ENCODE results near the gene TAAR9. TPM values are rescaled to one million over a fixed set of nuclear protein-coding genes. Genes with fewer than 3 reads are reported as not detected.
"Not testable (repeated sequence)": the region's sequence is repeated elsewhere in the genome, so short reads cannot be mapped to it uniquely, and the experiment has no call there.

TAAR9 gene
- total RNA-seq, 1 donor from 2014 or later = not detected

- no peak overlapping the region for H3K4me3 Mint-ChIP-seq (ENCODE audit: unreplicated experiment)
- TF ChIP-seq CTCF (IDR thresholded peaks at IDR 0.05) = no peak
- H3K27ac Mint-ChIP-seq (ENCODE audit: unreplicated experiment) = no peak overlapping the region
- no peak for DNase-seq (ENCODE audit: low spot score)
- H3K9me3 Mint-ChIP-seq (ENCODE audit: low read depth) = no peaks in the 10 kb centered on the region
- H3K4me1 Mint-ChIP-seq (ENCODE audit: low read depth) = no peaks in the 10 kb centered on the region
- peaks cover 24% of the 10 kb centered on the region for H3K27me3 Mint-ChIP-seq (ENCODE audit: low read depth)
- H3K36me3 Mint-ChIP-seq (ENCODE audit: low read depth) = no peaks in the 10 kb centered on the region
These were observed 10.8 kb downstream of the TAAR9 start for GRCh38 chr6:132548746-132549463.

- Mint-ChIP-seq H3K4me3 (ENCODE audit: unreplicated experiment) (no peak overlapping the region), H3K36me3 (ENCODE audit: low read depth) (no peaks in the 10 kb centered on the region), H3K27me3 (ENCODE audit: low read depth) (peaks cover 26% of the 10 kb centered on the region), H3K4me1 (ENCODE audit: low read depth) (no peaks in the 10 kb centered on the region), H3K9me3 (ENCODE audit: low read depth) (no peaks in the 10 kb centered on the region), H3K27ac (ENCODE audit: unreplicated experiment) (no peak overlapping the region)
- no peak for DNase-seq (ENCODE audit: low spot score)
- no peak for TF ChIP-seq CTCF (IDR thresholded peaks at IDR 0.05)
These were observed 13.1 kb downstream of the TAAR9 start for GRCh38 chr6:132551214-132551613.

GRCh38 chr6:132552372-132552771, 14.3 kb downstream of the TAAR9 start, which contains the start of gene TAAR8:
TAAR8 (plus strand) TSS chr6:132552672; CDS start chr6:132552693, 21 bp downstream.
- no peaks in the 10 kb centered on the region for H3K9me3 Mint-ChIP-seq (ENCODE audit: low read depth)
- peaks cover 36% of the 10 kb centered on the region for H3K27me3 Mint-ChIP-seq (ENCODE audit: low read depth)
- no peaks in the 10 kb centered on the region for H3K4me1 Mint-ChIP-seq (ENCODE audit: low read depth)
- no peak within 1 kb of the TSS for H3K4me3 Mint-ChIP-seq (ENCODE audit: unreplicated experiment)
- no peak for DNase-seq (ENCODE audit: low spot score)
- TF ChIP-seq CTCF (IDR thresholded peaks at IDR 0.05) = no peak
- H3K27ac Mint-ChIP-seq (ENCODE audit: unreplicated experiment) = no peak within 1 kb of the TSS
- H3K36me3 Mint-ChIP-seq (ENCODE audit: low read depth) = no peaks in the 10 kb centered on the region

- not testable (repeated sequence) for H3K27ac Mint-ChIP-seq (ENCODE audit: unreplicated experiment); H3K9me3 Mint-ChIP-seq (ENCODE audit: low read depth); DNase-seq (ENCODE audit: low spot score); H3K4me1 Mint-ChIP-seq (ENCODE audit: low read depth); H3K36me3 Mint-ChIP-seq (ENCODE audit: low read depth); H3K4me3 Mint-ChIP-seq (ENCODE audit: unreplicated experiment)
- H3K27me3 Mint-ChIP-seq (ENCODE audit: low read depth) = peaks cover 34% of the 10 kb centered on the region
These were observed 22.0 kb downstream of the TAAR9 start for GRCh38 chr6:132560087-132560486.

- no peaks in the 10 kb centered on the region for H3K36me3 Mint-ChIP-seq (ENCODE audit: low read depth)
- H3K9me3 Mint-ChIP-seq (ENCODE audit: low read depth) = no peaks in the 10 kb centered on the region
- TF ChIP-seq CTCF (IDR thresholded peaks at IDR 0.05) = no peak
- no peak overlapping the region for H3K4me3 Mint-ChIP-seq (ENCODE audit: unreplicated experiment)
- H3K27me3 Mint-ChIP-seq (ENCODE audit: low read depth) = peaks cover 39% of the 10 kb centered on the region
- DNase-seq (ENCODE audit: low spot score) = no peak
- H3K27ac Mint-ChIP-seq (ENCODE audit: unreplicated experiment) = no peak overlapping the region
- no peaks in the 10 kb centered on the region for H3K4me1 Mint-ChIP-seq (ENCODE audit: low read depth)
These were observed 28.3 kb downstream of the TAAR9 start for GRCh38 chr6:132566404-132566803.

- Mint-ChIP-seq H3K4me3 (ENCODE audit: unreplicated experiment) (no peak overlapping the region), H3K27ac (ENCODE audit: unreplicated experiment) (no peak overlapping the region), H3K36me3 (ENCODE audit: low read depth) (no peaks in the 10 kb centered on the region), H3K9me3 (ENCODE audit: low read depth) (no peaks in the 10 kb centered on the region), H3K4me1 (ENCODE audit: low read depth) (no peaks in the 10 kb centered on the region), H3K27me3 (ENCODE audit: low read depth) (peaks cover 42% of the 10 kb centered on the region)
- DNase-seq (ENCODE audit: low spot score) = no peak
- no peak for TF ChIP-seq CTCF (IDR thresholded peaks at IDR 0.05)
These were observed 29.5 kb downstream of the TAAR9 start for GRCh38 chr6:132567566-132567965.
